ENCODE measurements around the gene PTPRN2. TPM values are rescaled to one million over a fixed set of nuclear protein-coding genes. Genes with fewer than 3 reads are reported as not detected.
"Not testable (repeated sequence)": the region's sequence is repeated elsewhere in the genome, so short reads cannot be mapped to it uniquely, and the experiment has no call there.

Gene PTPRN2
- total RNA-seq, 1 donor from 2014 or later: 32.2 TPM

GRCh38 chr7:158276414-158277218 lies 311.0 kb downstream of the PTPRN2 start:
- no peak for DNase-seq (ENCODE audit: low read depth, low spot score)
- Mint-ChIP-seq H3K27ac (ENCODE audit: unreplicated experiment) (no peak overlapping the region), H3K4me1 (peaks cover 4% of the 10 kb centered on the region), H3K36me3 (ENCODE audit: low read depth) (no peaks in the 10 kb centered on the region), H3K4me3 (no peak overlapping the region), H3K9me3 (no peaks in the 10 kb centered on the region), H3K27me3 (ENCODE audit: low read depth) (no peaks in the 10 kb centered on the region)
- TF ChIP-seq, protein P1, sequence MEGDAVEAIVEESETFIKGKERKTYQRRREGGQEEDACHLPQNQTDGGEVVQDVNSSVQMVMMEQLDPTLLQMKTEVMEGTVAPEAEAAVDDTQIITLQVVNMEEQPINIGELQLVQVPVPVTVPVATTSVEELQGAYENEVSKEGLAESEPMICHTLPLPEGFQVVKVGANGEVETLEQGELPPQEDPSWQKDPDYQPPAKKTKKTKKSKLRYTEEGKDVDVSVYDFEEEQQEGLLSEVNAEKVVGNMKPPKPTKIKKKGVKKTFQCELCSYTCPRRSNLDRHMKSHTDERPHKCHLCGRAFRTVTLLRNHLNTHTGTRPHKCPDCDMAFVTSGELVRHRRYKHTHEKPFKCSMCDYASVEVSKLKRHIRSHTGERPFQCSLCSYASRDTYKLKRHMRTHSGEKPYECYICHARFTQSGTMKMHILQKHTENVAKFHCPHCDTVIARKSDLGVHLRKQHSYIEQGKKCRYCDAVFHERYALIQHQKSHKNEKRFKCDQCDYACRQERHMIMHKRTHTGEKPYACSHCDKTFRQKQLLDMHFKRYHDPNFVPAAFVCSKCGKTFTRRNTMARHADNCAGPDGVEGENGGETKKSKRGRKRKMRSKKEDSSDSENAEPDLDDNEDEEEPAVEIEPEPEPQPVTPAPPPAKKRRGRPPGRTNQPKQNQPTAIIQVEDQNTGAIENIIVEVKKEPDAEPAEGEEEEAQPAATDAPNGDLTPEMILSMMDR (conservative IDR thresholded peaks at IDR 0.05): no peak

- no peak for DNase-seq (ENCODE audit: low read depth, low spot score)
These were observed 311.8 kb downstream of the PTPRN2 start for GRCh38 chr7:158275711-158276413.

GRCh38 chr7:158274996-158275395 lies 312.6 kb downstream of the PTPRN2 start:
- H3K27ac Mint-ChIP-seq (ENCODE audit: unreplicated experiment): peak overlapping the region; percentile 12
- TF ChIP-seq, protein P1 (conservative IDR thresholded peaks at IDR 0.05): no peak
- no peak for DNase-seq (ENCODE audit: low read depth, low spot score)

More at GRCh38 chr7:158275711-158276413, 311.8 kb downstream of the PTPRN2 start:
- H3K27ac Mint-ChIP-seq (ENCODE audit: unreplicated experiment): peak overlapping the region; percentile 27
- no peaks in the 10 kb centered on the region for H3K27me3 Mint-ChIP-seq (ENCODE audit: low read depth)
- no peaks in the 10 kb centered on the region for H3K36me3 Mint-ChIP-seq (ENCODE audit: low read depth)
- H3K4me1 Mint-ChIP-seq: peaks cover 4% of the 10 kb centered on the region
- no peak overlapping the region for H3K4me3 Mint-ChIP-seq
- no peaks in the 10 kb centered on the region for H3K9me3 Mint-ChIP-seq
- TF ChIP-seq, protein P1 (conservative IDR thresholded peaks at IDR 0.05): no peak

DNA sequence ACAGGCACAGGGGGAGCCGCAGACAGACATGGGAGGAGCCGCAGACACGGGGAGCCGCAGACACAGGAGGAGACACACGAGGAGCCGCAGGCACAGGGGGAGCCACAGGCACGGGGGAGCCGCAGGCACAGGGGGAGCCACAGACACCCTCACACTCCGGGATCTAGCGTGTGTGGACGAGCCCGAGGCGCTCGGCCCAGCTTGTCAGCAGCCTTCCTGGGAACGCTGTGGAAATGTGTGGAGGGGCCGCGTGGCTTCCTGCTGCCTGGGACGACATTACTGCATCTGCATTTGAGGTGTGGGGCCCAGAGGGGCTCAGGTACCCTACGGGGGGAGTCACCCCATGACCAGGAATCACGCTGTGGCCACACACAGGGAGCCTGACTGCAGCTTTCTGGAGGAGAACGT lies 313.2 kb downstream of the PTPRN2 start:
- H3K9me3 Mint-ChIP-seq: no peaks in the 10 kb centered on the region
- TF ChIP-seq, protein P1 (conservative IDR thresholded peaks at IDR 0.05): no peak
- peak overlapping the region; percentile 12 for H3K27ac Mint-ChIP-seq (ENCODE audit: unreplicated experiment)
- H3K4me1 Mint-ChIP-seq: peaks cover 4% of the 10 kb centered on the region
- no peaks in the 10 kb centered on the region for H3K27me3 Mint-ChIP-seq (ENCODE audit: low read depth)
- no peak for DNase-seq (ENCODE audit: low read depth, low spot score)
- no peak overlapping the region for H3K4me3 Mint-ChIP-seq
- no peaks in the 10 kb centered on the region for H3K36me3 Mint-ChIP-seq (ENCODE audit: low read depth)

More at GRCh38 chr7:158274996-158275395, 312.6 kb downstream of the PTPRN2 start:
- no peaks in the 10 kb centered on the region for H3K9me3 Mint-ChIP-seq
- no peak overlapping the region for H3K4me3 Mint-ChIP-seq
- peaks cover 4% of the 10 kb centered on the region for H3K4me1 Mint-ChIP-seq
- no peaks in the 10 kb centered on the region for H3K36me3 Mint-ChIP-seq (ENCODE audit: low read depth)
- H3K27me3 Mint-ChIP-seq (ENCODE audit: low read depth): no peaks in the 10 kb centered on the region

- not testable (repeated sequence) for H3K27ac Mint-ChIP-seq (ENCODE audit: unreplicated experiment); H3K36me3 Mint-ChIP-seq (ENCODE audit: low read depth); H3K4me3 Mint-ChIP-seq; DNase-seq (ENCODE audit: low read depth, low spot score); H3K9me3 Mint-ChIP-seq; H3K4me1 Mint-ChIP-seq; H3K27me3 Mint-ChIP-seq (ENCODE audit: low read depth)
These were observed 313.8 kb downstream of the PTPRN2 start for GRCh38 chr7:158273756-158274342.
